Epithelial cell of esophagus (primary cell): ENCODE data around the gene DAG1.
A peak's percentile ranks its signal among the peaks of the same experiment; 100 is the strongest.

ENCODE experiments used
- DNase-seq: peaks from one replicate; pipeline ENCODE4 v3.0.0; 2010; ENCODE audit warnings: low read depth
- H3K4me3 ChIP-seq: 2 replicates; pipeline ENCODE4 v1.5.1; 2011; ENCODE audit warnings: mild to moderate bottlenecking, low read length, control low read depth
- TF ChIP-seq, protein P1 (sequence below): IDR thresholded peaks from 2 replicates; pipeline ENCODE4 v1.5.1; 2011; ENCODE audit warnings: low read depth, mild to moderate bottlenecking, low read length, control low read depth, inconsistent platforms; ENCODE audit not compliant: insufficient read depth; ENCODE audit errors: missing control alignments

DAG1 gene

DNA sequence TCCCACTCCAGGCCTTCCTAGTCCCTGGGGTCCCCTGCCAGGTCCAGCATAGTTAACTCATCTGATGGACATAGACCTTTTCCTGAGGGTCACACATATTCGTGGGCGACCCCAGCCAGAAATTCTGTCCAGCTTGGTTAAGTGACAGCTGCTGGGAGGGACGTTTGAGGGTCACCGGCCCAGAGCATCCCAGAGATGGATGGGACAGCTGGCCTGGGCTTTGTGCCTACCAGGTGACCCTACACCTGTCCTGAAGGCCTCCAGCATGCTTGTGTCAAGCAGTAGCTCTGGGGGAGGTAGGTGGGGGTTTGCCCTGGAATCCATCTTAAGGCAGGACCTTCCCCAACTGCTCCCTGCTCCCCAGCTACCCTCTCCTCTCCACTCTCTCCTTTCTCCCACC lies 9.1 kb upstream of the DAG1 start:
- no peak overlapping the region for H3K4me3 ChIP-seq
- no peak for DNase-seq
- TF ChIP-seq, protein P1, sequence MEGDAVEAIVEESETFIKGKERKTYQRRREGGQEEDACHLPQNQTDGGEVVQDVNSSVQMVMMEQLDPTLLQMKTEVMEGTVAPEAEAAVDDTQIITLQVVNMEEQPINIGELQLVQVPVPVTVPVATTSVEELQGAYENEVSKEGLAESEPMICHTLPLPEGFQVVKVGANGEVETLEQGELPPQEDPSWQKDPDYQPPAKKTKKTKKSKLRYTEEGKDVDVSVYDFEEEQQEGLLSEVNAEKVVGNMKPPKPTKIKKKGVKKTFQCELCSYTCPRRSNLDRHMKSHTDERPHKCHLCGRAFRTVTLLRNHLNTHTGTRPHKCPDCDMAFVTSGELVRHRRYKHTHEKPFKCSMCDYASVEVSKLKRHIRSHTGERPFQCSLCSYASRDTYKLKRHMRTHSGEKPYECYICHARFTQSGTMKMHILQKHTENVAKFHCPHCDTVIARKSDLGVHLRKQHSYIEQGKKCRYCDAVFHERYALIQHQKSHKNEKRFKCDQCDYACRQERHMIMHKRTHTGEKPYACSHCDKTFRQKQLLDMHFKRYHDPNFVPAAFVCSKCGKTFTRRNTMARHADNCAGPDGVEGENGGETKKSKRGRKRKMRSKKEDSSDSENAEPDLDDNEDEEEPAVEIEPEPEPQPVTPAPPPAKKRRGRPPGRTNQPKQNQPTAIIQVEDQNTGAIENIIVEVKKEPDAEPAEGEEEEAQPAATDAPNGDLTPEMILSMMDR, result no peak

DNA sequence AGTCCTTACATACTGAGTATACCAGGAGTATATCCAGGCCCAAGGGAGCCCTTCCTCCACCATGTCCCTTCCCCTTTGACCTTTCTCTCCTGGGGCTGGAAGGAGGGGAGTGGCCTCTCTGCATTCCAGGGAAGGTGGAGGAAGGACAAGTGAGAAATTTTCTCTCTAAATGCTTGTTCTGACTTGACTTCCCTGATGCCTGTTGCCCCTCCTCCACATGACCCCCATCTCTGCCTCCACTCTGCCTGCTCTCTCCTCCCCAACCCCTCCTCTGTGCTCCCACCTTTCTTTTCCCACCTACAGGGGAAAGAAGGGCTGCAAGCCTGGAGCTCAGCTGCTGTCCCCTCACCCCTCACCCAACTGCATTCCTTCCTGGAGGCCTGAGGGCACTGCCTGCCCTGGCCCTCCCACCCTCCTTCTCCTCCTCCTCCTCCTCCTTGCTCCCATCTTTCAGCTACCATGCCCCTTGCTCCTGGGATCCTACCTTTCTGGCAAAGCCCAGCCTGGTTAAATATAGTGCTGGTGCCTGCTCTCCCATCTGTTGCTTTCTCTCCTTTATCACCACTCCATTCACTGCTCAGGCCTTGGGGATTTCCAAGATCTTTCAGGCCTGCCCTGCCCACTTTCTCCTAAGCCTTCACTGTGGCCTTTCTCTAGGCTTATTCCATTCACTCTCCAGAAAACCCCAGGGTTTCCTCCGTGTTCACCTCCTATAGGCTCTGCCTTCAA lies 8.5 kb upstream of the DAG1 start:
- no peak overlapping the region for H3K4me3 ChIP-seq
- TF ChIP-seq, protein P1, result no peak
- DNase-seq, result peak; percentile 52

DNA sequence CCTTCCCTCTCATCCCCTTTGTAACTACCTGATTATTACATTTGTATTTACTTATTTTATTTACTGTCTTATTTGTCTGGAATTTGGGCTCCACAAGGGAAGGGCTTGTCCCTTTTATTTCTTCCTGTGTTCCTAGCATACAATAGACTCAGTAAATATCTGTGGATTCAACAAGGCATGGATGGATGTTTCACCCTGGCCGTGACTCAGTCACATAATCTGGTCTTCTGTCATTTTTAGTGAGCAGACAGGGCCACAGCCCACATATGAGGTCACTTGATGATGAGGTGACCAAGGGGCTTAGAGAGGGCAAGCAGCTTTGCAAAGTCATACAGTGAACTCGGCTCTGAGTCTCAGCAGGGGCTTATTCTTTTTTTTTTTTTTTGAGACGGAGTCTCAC lies 7.8 kb upstream of the DAG1 start:
- TF ChIP-seq, protein P1, result no peak
- DNase-seq, result peak; percentile 51
- H3K4me3 ChIP-seq, result no peak overlapping the region

DNA sequence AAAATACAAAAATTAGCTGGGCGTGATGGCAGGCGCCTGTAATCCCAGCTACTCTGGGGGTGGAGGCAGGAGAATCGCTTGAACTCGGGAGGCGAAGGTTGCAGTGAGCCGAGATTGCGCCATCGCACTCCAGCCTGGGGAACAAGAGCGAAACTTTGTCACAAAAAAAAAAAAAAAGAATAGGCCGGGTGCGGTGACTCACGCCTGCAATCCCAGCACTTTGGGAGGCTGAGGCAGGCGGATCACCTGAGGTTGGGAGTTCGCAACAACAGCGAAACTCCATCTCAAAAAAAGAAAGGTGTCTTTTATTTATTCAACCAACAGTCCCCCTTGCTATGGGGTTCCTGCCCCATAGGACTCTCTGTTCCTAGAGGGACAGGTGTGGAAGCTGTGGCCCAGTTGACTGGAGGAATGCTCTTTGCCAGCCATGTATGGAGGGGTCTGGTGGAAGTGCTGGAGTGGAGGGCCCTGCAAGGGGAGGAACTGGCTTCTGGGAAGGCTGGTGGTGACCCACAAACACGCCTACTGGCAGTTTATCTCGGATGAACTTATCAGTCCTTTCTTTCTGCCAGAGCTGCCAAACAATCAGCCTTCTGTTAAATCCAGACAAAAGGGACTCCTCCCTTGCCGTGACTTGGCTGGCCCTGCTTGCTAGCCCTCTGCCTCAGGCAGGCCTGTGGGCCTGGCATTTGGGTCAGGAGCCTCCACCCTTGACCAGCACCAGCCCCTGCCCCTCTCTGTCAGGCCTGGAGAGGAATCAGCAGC lies 4.6 kb upstream of the DAG1 start:
- TF ChIP-seq, protein P1, result no peak
- no peak overlapping the region for H3K4me3 ChIP-seq
- no peak for DNase-seq

DNA sequence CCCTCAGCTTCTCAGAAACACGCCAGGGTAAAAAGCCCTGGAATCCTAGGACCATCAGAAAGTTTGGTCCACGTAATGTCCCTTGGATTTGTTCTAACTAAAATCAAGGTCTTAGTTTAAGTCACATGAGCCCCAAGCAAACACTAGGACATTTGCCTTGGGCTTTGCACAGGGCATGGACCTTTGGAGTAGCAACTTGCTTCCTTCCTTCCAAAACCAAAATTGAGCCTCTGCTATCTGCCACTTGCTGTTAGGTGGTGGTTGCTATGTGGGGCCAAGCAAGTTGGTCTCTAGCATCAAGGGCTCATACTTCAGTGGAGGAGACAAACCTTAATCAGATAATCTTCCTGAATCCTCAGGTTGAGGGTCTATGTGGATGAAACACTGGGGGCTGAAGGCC lies 4.0 kb upstream of the DAG1 start:
- no peak overlapping the region for H3K4me3 ChIP-seq
- TF ChIP-seq, protein P1, result no peak
- no peak for DNase-seq

DNA sequence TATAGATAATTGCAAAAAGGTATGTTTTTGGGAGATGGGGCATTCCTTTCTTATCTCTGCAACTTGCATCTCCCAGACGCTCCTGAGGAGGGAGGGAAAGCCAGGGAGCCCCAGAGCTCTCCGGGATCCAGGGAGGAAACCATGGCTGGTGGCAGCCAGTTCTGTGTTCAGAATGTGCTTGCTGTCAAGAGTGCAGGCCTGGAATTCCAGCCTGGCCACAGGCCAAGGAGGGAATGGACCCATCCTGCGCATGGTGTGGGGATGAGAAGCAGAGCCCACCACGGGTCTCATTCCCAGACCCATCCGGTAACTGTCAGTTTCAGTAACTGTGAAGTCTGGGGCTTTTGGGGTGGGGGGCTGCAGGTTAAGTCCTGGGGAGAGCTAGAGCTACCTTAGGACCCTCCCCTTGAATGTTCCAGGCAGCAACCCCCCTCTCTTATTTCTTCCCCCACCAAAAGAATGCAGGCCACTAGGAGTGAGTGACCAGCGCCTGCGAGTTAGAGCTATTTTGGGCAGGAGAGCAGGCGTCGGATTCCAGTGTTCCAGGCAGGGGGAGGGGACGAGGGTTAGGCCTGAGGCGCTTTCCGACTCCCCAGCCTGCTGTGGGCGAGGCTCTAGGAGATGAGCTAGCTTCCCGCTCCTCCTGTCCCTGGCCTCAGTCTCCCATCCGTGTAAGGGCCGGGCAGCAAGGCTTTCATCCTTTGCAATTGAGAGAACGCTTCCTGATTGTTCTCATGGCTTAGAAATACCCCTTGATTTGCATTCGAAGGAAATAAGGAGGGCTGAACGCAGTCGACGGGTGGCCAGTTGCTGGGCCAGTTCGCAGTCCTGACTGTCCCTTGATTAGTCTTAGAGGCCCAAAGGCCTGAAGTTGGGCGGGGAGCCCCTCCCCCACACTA lies 781 bp upstream of the DAG1 start:
- H3K4me3 ChIP-seq, result peak overlapping the region; percentile 56
- TF ChIP-seq, protein P1, result no peak
- peak; percentile 72 for DNase-seq
